Astrocyte of the hippocampus (primary cell): ENCODE results near the gene AGXT.

Experiments
- DNase-seq: peaks from one replicate; pipeline ENCODE4 v3.0.0; 2011; ENCODE audit warnings: low read depth, low spot score

Gene AGXT

GRCh38 chr2:240898108-240898730, 29.6 kb downstream of the AGXT start:
- no peak for DNase-seq

GRCh38 chr2:240898731-240899467, 30.3 kb downstream of the AGXT start:
- DNase-seq = no peak

GRCh38 chr2:240899468-240899865, 30.8 kb downstream of the AGXT start:
- DNase-seq = no peak

- no peak for DNase-seq
These were observed 31.7 kb downstream of the AGXT start for GRCh38 chr2:240900141-240900860.

- no peak for DNase-seq
These were observed 33.5 kb downstream of the AGXT start for GRCh38 chr2:240901986-240902614.

- no peak for DNase-seq
These were observed 34.0 kb downstream of the AGXT start for GRCh38 chr2:240902615-240903041.

GRCh38 chr2:240903191-240904060, 34.8 kb downstream of the AGXT start:
- no peak for DNase-seq

- DNase-seq = no peak
These were observed 35.9 kb downstream of the AGXT start for GRCh38 chr2:240904216-240905175.

- DNase-seq = no peak
These were observed 36.7 kb downstream of the AGXT start for GRCh38 chr2:240905176-240905781.

GRCh38 chr2:240906141-240906910, 37.7 kb downstream of the AGXT start, which contains the start of gene CROCC2:
CROCC2 (plus strand) TSS chr2:240906336; CDS start chr2:240906514, 178 bp downstream.
- no peak for DNase-seq

- no peak for DNase-seq
These were observed 38.4 kb downstream of the AGXT start for GRCh38 chr2:240906911-240907590.

- no peak for DNase-seq
These were observed 40.8 kb downstream of the AGXT start for GRCh38 chr2:240909216-240909974.

GRCh38 chr2:240911641-240912265, 43.1 kb downstream of the AGXT start:
- DNase-seq = no peak

GRCh38 chr2:240912878-240913809, 44.5 kb downstream of the AGXT start:
- DNase-seq = no peak

GRCh38 chr2:240913810-240914644, 45.4 kb downstream of the AGXT start:
- DNase-seq = peak; percentile 83
